Muscle of back (tissue), 13 donors: ENCODE data around the gene TCF3. TPM values are rescaled to one million over a fixed set of nuclear protein-coding genes. Genes with fewer than 3 reads are reported as not detected.
A peak's percentile ranks its signal among the peaks of the same experiment; 100 is the strongest.
"Not testable (repeated sequence)": the region's sequence is repeated elsewhere in the genome, so short reads cannot be mapped to it uniquely, and the experiment has no call there.

Experiments used
- DNase-seq, 3 donors: peaks; one replicate each; pipeline versions ENCODE4 v3.0.0 to v3.0.0-alpha.2; 2013
- long read RNA-seq, 9 donors: transcript quantifications; one replicate each; lab custom pipeline, GENCODE V29; 2026
- polyA plus RNA-seq, 10 donors: library from polyadenylated mRNA; unstranded; fragments of 120-200 nt; gene quantifications; one replicate each; pipeline ENCODE4 v1.2.1, GENCODE V29; 2013; ENCODE audit not compliant: insufficient read length in 10 of 10

Gene TCF3
- 100 to 1,000 TPM; 101 to 150 (median 115) TPM for polyA plus RNA-seq
- long read RNA-seq, donor 1, full-length matches to known transcripts: 7 of 7 reads
- long read RNA-seq, donor 1, partial matches to known transcripts: 0 of 7 reads
- long read RNA-seq, donor 1, other reads (novel, unspliced or antisense): 0 of 7 reads
- long read RNA-seq, donor 2, partial matches to known transcripts: 6 of 10 reads
- long read RNA-seq, donor 2, other reads (novel, unspliced or antisense): 0 of 10 reads
- long read RNA-seq, donor 3: 0 reads
- long read RNA-seq, donor 4, full-length matches to known transcripts: 9 of 9 reads
- long read RNA-seq, donor 4, partial matches to known transcripts: 0 of 9 reads
- long read RNA-seq, donor 4, other reads (novel, unspliced or antisense): 0 of 9 reads
- long read RNA-seq, donor 5, transcript TCF3-210 (9 exons, 986 nt): major isoform, 11 of 39 reads
- long read RNA-seq, donor 5, partial matches to known transcripts: 27 of 39 reads
- long read RNA-seq, donor 5, other reads (novel, unspliced or antisense): 0 of 39 reads
- long read RNA-seq, donor 6, full-length matches to known transcripts: 15 of 15 reads
- long read RNA-seq, donor 6, partial matches to known transcripts: 0 of 15 reads
- long read RNA-seq, donor 6, other reads (novel, unspliced or antisense): 0 of 15 reads
- long read RNA-seq, donor 7, full-length matches to known transcripts: 7 of 7 reads
- long read RNA-seq, donor 7, partial matches to known transcripts: 0 of 7 reads
- long read RNA-seq, donor 7, other reads (novel, unspliced or antisense): 0 of 7 reads
- long read RNA-seq, donor 8, full-length matches to known transcripts: 7 of 36 reads
- long read RNA-seq, donor 8, partial matches to known transcripts: 29 of 36 reads
- long read RNA-seq, donor 8, other reads (novel, unspliced or antisense): 0 of 36 reads
- long read RNA-seq, donor 9, partial matches to known transcripts: 0 of 1 reads
- long read RNA-seq, donor 9, other reads (novel, unspliced or antisense): 0 of 1 reads

- DNase-seq: peak; percentile 99 to 100 (median 99)
These were observed at the start of gene TCF3 for GRCh38 chr19:1652471-1653299. TSS of gene TCF3 (minus strand) at chr19:1652615. CDS start at chr19:1650248, 2,367 bp downstream.

GRCh38 chr19:1700733-1701663 lies 48.6 kb upstream of the TCF3 start:
- DNase-seq: no peak

- DNase-seq: no peak
These were observed 47.8 kb upstream of the TCF3 start for GRCh38 chr19:1699998-1700732.

GRCh38 chr19:1699386-1699785 lies 47.0 kb upstream of the TCF3 start:
- DNase-seq: no peak

GRCh38 chr19:1698636-1699035 lies 46.2 kb upstream of the TCF3 start:
- no peak for DNase-seq

- DNase-seq: not testable (repeated sequence)
These were observed 43.1 kb upstream of the TCF3 start for GRCh38 chr19:1695481-1695880.

- DNase-seq: no peak
These were observed 39.3 kb upstream of the TCF3 start for GRCh38 chr19:1691589-1692290.

- no peak for DNase-seq
These were observed 38.4 kb upstream of the TCF3 start for GRCh38 chr19:1690699-1691307.

GRCh38 chr19:1685785-1686184 lies 33.4 kb upstream of the TCF3 start:
- DNase-seq: not testable (repeated sequence)

GRCh38 chr19:1685046-1685445 lies 32.6 kb upstream of the TCF3 start:
- DNase-seq: no peak

GRCh38 chr19:1684573-1684912 lies 32.1 kb upstream of the TCF3 start:
- DNase-seq: no peak

GRCh38 chr19:1683869-1684572 lies 31.6 kb upstream of the TCF3 start:
- no peak for DNase-seq

- DNase-seq: no peak
These were observed 28.6 kb upstream of the TCF3 start for GRCh38 chr19:1680976-1681375.

GRCh38 chr19:1678073-1678472 lies 25.7 kb upstream of the TCF3 start:
- DNase-seq: no peak

- DNase-seq: no peak
These were observed 24.2 kb upstream of the TCF3 start for GRCh38 chr19:1676351-1677266.

GRCh38 chr19:1675633-1676350 lies 23.4 kb upstream of the TCF3 start:
- no peak for DNase-seq
